Osteocyte (in vitro differentiated cells): ENCODE results near the gene MYO15B. TPM values are rescaled to one million over a fixed set of nuclear protein-coding genes. Genes with fewer than 3 reads are reported as not detected.

ENCODE experiments used
- DNase-seq: peaks from one replicate; pipeline ENCODE4 v3.0.0; 2021; ENCODE audit warnings: mixed read lengths; ENCODE audit not compliant: unreplicated experiment; ENCODE audit errors: extremely low spot score
- H3K27ac Mint-ChIP-seq: one replicate; pipeline ENCODE4 v1.8.0; 2021; ENCODE audit warnings: mild to moderate bottlenecking, mixed read lengths; ENCODE audit not compliant: unreplicated experiment
- H3K27me3 Mint-ChIP-seq: one replicate; pipeline ENCODE4 v1.8.0; 2021; ENCODE audit warnings: mixed read lengths; ENCODE audit not compliant: unreplicated experiment
- H3K36me3 Mint-ChIP-seq: one replicate; pipeline ENCODE4 v1.8.0; 2021; ENCODE audit warnings: mixed read lengths; ENCODE audit not compliant: unreplicated experiment
- H3K4me1 Mint-ChIP-seq: one replicate; pipeline ENCODE4 v1.8.0; 2021; ENCODE audit warnings: mixed read lengths; ENCODE audit not compliant: unreplicated experiment
- H3K4me3 Mint-ChIP-seq: one replicate; pipeline ENCODE4 v1.8.0; 2021; ENCODE audit warnings: mild to moderate bottlenecking, moderate library complexity, mixed read lengths; ENCODE audit not compliant: unreplicated experiment
- H3K9me3 Mint-ChIP-seq: one replicate; pipeline ENCODE4 v1.8.0; 2021; ENCODE audit warnings: mixed read lengths; ENCODE audit not compliant: unreplicated experiment
- total RNA-seq: library from RNA; stranded (reverse); gene quantifications from 2 replicates; pipeline ENCODE4 v1.2.1, GENCODE V29; 2021
- TF ChIP-seq, protein P1 (sequence below): fragments of 200-600 bp; sonication (generic); IDR thresholded peaks from 2 replicates; pipeline ENCODE4 v1.5.0; 2021; ENCODE audit warnings: antibody characterized with exemption, mild to moderate bottlenecking, moderate library complexity

MYO15B gene
- total RNA-seq, 1 donor from 2014 or later = 40.8 TPM

DNA sequence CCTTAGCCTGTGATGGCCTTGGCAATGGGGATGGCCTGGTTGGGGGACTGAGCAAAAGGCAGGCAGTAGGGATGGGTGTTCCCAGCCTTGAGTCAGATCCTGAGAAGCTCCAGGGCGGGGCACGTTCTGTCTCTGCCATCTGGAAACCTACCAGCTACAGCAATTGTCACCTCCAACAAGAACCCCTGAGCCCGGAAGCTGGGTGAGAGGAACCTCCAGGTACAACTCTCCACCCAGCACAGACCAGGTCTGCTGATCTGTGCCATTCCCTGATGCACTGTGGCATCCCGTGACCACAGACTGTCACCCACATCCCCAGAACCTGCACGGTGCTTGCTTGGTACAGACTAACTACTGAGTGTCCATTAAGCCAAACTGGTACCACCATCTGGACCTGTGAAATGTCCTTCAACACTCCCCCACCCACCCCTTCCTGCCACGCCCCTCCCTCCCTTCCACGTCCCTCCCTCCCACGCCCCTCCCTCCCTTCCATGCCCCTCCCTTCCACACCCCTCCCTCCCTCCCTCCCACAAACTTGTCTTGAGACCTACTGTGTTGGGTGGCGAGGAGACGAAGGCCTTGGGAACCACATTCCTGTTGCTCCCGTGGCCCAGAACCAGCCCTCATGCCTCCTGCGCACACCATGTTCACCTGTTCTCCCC, 16.6 kb downstream of the MYO15B start:
- Mint-ChIP-seq H3K36me3 (no peaks in the 10 kb centered on the region), H3K4me1 (peaks cover 1% of the 10 kb centered on the region), H3K9me3 (no peaks in the 10 kb centered on the region), H3K27me3 (no peaks in the 10 kb centered on the region), H3K4me3 (no peak overlapping the region), H3K27ac (no peak overlapping the region)
- TF ChIP-seq, protein P1, sequence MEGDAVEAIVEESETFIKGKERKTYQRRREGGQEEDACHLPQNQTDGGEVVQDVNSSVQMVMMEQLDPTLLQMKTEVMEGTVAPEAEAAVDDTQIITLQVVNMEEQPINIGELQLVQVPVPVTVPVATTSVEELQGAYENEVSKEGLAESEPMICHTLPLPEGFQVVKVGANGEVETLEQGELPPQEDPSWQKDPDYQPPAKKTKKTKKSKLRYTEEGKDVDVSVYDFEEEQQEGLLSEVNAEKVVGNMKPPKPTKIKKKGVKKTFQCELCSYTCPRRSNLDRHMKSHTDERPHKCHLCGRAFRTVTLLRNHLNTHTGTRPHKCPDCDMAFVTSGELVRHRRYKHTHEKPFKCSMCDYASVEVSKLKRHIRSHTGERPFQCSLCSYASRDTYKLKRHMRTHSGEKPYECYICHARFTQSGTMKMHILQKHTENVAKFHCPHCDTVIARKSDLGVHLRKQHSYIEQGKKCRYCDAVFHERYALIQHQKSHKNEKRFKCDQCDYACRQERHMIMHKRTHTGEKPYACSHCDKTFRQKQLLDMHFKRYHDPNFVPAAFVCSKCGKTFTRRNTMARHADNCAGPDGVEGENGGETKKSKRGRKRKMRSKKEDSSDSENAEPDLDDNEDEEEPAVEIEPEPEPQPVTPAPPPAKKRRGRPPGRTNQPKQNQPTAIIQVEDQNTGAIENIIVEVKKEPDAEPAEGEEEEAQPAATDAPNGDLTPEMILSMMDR = no peak
- no peak for DNase-seq

DNA sequence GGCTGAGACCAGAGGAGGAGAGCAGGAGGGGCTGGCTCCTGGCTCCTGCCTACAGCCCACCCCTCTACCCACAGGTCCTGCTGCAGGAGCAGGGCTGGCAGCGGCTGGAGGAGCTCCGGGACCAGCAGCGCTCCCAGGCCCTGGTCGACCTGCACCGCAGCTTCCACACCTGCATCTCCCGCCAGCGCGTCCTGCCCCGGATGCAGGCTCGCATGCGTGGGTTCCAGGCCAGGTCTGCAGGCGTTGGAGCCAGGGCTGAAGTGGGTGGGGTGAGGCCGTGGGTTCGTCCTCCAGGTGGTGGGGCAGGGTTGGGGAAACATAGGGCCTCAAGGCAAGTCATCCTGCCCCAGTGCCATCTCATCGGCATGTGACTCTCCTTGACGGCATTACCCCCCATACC, 18.2 kb downstream of the MYO15B start:
- Mint-ChIP-seq H3K4me3 (no peak overlapping the region), H3K9me3 (no peaks in the 10 kb centered on the region), H3K36me3 (no peaks in the 10 kb centered on the region), H3K27me3 (no peaks in the 10 kb centered on the region), H3K4me1 (peaks cover 4% of the 10 kb centered on the region), H3K27ac (no peak overlapping the region)
- DNase-seq = no peak
- TF ChIP-seq, protein P1 = no peak

DNA sequence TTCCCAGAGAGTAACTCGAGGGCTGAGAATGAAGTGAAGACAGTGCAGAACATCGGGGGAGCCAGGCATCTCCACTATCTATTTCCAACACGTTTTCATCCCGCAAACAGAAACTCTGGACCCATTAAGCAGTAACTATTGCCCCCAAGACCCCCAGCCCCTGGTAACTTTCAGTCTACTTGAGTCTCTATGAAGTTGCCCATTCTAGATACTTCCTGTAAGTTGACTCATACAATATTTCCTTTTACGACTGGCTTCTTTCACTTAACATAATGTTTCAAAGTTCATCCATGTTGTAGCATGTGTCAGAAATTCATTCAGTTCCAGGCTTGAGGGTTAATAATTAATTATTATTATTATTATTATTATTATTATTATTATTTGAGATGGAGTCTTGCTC, 19.5 kb downstream of the MYO15B start:
- DNase-seq = no peak
- Mint-ChIP-seq H3K4me1 (peaks cover 4% of the 10 kb centered on the region), H3K4me3 (no peak overlapping the region), H3K36me3 (no peaks in the 10 kb centered on the region), H3K27ac (no peak overlapping the region), H3K9me3 (no peaks in the 10 kb centered on the region), H3K27me3 (no peaks in the 10 kb centered on the region)
- TF ChIP-seq, protein P1 = no peak

DNA sequence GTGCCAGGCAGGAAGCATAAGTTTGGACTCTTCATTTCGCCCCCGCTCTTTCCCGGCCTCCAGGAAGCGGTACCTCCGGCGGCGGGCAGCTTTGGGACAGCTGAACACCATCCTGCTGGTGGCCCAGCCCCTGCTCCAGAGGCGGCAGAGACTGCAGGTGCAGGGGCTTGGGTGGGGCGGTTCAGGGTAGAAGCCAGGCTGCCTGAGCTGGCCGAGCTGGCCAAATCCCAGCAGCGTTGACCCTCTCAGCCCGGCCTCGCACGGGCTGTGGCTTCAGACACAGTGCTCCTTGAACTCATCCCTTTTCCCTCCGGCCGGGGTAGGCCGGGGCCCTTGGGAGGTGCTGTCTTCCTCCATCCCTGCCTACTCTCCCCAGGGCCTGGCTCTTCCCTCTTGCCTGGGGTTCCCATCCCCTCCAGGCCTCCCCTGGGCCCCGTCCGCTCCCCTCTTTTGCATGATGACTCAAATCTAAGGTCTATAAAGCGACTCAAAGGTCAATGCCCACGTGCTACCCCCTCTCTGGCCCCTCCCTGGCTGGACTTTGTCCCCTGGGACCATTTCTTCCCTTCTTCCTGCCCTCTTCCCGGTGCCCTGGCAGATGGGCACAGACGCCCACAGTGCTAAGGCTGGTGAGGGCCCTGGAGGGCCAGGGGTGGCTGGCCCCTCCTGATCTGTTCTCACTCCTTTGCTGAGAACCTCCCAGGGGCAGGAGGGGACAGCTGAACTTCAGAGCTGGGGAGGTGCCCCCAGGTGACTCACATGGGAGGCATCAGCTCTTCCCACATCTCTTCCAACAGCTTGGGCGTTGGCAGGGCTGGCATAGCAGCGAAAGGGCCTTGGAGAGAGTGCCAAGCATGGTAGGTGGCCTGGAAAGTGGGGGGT, 22.7 kb downstream of the MYO15B start:
- H3K4me3 Mint-ChIP-seq = no peak overlapping the region
- H3K27ac Mint-ChIP-seq = no peak overlapping the region
- TF ChIP-seq, protein P1 = no peak
- H3K9me3 Mint-ChIP-seq = no peaks in the 10 kb centered on the region
- H3K4me1 Mint-ChIP-seq = peaks cover 3% of the 10 kb centered on the region
- DNase-seq = no peak
- no peaks in the 10 kb centered on the region for H3K36me3 Mint-ChIP-seq
- H3K27me3 Mint-ChIP-seq = no peaks in the 10 kb centered on the region

DNA sequence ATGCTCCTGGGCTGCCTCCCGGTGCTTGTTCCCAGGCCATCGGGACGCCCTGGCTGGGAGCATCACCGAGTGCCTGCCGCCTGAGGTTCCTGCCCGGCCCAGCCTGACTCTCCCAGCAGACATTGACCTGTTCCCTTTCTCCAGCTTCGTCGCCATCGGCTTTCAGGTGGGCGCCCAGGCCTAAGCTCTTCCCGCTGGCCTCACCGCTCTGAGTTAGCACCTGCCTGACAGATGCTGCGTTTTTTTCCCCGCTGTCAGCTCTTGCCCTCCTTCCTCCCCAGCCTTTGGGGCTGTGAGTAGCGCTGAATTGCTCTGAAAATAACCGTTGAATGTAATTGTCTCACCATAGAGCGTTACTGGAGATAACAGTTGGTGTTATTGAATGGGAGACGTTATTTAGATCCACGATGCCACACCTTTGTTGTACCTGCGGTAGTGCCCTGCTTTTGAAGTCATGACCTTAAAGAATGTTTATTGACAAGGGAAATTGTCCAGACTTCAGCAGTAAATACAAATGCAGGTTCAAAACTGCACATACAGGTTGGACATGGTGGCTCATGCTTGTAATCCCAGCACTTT, 24.3 kb downstream of the MYO15B start:
- Mint-ChIP-seq H3K36me3 (no peaks in the 10 kb centered on the region), H3K9me3 (no peaks in the 10 kb centered on the region), H3K4me3 (no peak overlapping the region), H3K27ac (no peak overlapping the region), H3K4me1 (peaks cover 3% of the 10 kb centered on the region), H3K27me3 (no peaks in the 10 kb centered on the region)
- no peak for DNase-seq
- TF ChIP-seq, protein P1 = no peak
